GM18861 (cell line): Measurements from ENCODE around the gene NLRP11.
"Not testable (repeated sequence)": the region's sequence is repeated elsewhere in the genome, so short reads cannot be mapped to it uniquely, and the experiment has no call there.

Experiments
- ATAC-seq: cut with Tn5 transposase; IDR thresholded peaks from one replicate; pipeline ENCODE4 v1.9.1; 2021; ENCODE audit not compliant: unreplicated experiment

Gene NLRP11

GRCh38 chr19:55781112-55781511, 50.7 kb downstream of the NLRP11 start:
- ATAC-seq: no peak

DNA sequence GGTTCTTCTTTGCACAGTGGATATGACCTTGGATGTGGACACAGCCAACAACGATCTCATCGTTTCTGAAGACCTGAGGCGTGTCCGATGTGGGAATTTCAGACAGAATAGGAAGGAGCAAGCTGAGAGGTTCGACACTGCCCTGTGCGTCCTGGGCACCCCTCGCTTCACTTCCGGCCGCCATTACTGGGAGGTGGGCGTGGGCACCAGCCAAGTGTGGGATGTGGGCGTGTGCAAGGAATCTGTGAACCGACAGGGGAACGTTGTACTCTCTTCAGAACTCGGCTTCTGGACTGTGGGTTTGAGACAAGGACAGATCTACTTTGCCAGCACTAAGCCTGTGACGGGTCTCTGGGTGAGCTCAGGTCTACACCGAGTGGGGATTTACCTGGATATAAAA, 53.5 kb downstream of the NLRP11 start:
- no peak for ATAC-seq

- no peak for ATAC-seq
Observed at GRCh38 chr19:55777528-55777927, 54.3 kb downstream of the NLRP11 start.

GRCh38 chr19:55769632-55770031, 62.2 kb downstream of the NLRP11 start:
- ATAC-seq: not testable (repeated sequence)

- not testable (repeated sequence) for ATAC-seq
Observed at GRCh38 chr19:55768818-55769217, 63.0 kb downstream of the NLRP11 start, which contains the start of gene RFPL4AL1. Gene RFPL4AL1 (plus strand): TSS chr19:55769118. CDS start chr19:55771805, 2,687 bp downstream.

DNA sequence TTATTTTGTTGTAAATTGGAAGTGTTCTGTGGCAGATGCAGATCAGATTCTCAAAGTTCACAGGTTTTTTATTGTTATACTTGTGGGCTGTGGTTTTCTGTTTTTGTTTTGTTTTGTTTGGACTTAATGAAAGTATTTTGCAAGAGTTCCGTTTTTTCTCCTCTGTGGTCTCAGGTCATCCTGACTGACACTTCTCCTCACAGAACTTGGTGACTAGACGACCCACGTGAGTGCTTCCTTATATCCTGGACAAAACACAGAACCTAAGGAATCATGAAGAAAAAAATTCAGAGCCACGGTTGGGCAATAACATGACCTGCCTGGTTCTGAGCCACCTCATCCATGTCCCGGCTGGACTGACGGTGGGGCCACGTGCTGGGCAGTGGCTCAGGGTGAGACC, 65.3 kb downstream of the NLRP11 start:
- ATAC-seq: no peak

DNA sequence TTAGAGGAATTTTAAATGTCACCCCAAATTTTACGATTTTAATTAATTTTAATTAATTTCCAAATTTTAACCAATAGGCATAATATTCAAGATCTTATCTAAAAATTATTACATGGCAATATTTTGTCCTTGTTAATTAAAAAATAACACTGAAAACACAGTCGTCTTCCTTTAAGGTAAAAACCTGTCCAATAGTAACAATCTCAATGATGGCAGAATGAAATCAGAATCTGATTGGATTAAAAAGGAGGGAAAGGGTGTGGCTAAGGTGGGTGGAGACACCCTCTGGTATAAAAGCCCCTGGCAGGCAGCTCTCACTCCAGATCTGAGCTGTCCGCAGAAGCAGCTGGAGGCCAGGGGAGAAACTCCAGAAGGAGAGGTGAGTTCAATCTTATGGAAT, 73.0 kb downstream of the NLRP11 start, which contains the start of gene RFPL4A:
Gene RFPL4A (plus strand): TSS at position 301 of the 400 bp plus-strand sequence. CDS start 2,704 bp downstream, outside the sequence.
- ATAC-seq: not testable (repeated sequence)

DNA sequence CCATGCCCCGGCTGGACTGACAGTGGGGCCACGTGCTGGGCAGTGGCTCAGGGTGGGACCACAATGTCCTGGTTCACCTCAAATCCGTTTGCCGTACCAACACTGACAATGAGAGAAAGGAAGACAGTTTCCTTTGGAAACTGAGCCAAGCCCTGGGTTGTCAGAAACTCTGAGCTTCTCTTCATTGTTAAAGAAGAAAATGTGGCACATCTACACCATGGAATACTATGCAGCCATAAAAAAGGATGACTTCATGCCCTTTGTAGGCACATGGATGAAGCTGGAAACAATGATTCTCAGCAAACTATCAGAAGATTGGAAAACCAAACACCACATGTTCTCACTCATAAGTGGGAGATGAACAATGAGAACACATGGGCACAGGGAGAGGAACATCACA, 75.0 kb downstream of the NLRP11 start:
- ATAC-seq: not testable (repeated sequence)

DNA sequence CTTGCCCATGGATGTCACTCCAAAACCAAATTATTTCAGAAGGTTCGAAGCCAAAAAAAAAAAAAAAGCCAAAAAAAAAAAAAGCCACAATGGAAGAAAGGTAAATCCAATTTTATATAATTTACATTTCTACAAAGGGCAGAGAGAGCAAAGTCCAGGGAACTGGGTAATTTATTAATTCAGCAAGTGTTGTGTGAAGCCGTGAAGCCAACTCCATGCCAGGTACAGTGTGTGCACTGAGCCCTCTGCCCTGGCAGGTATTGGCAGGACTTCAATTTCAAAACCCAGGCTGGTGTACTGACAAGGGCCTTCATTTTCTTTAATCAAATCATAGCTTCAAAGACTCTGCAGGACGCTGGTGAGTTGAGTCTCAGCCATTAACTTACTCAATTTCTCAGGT, 78.4 kb downstream of the NLRP11 start:
- ATAC-seq: no peak

- no peak for ATAC-seq
Observed at GRCh38 chr19:55750715-55751114, 81.1 kb downstream of the NLRP11 start.

DNA sequence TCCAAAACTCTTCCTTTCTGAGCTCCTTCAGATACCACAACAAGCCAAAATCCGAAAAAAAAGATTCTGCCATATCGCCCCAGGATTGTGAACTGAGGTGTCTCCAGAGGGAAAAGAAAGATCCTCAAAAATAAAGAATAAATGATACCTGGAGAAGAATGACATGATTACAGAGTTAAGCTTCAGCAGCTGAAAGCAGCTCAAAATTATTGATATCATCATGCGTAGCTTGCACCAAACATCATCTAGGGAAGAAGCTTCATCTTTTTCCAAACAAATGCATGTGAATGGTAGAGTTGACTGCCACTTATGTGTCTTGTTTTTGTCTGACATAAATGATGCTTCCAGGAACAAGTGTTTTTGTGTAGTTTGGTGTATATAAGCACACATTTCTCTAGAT, 93.5 kb downstream of the NLRP11 start, which contains the start of gene NLRP9:
Gene NLRP9 (minus strand): TSS at position 101 of the 400 bp plus-strand sequence. CDS start 28 bp downstream, at position 73.
- ATAC-seq: no peak
